ENCODE data around the gene VIPR1. TPM values are rescaled to one million over a fixed set of nuclear protein-coding genes. Genes with fewer than 3 reads are reported as not detected.

VIPR1 gene
- total RNA-seq, 1 donor from 2014 or later: 0.88 TPM

DNA sequence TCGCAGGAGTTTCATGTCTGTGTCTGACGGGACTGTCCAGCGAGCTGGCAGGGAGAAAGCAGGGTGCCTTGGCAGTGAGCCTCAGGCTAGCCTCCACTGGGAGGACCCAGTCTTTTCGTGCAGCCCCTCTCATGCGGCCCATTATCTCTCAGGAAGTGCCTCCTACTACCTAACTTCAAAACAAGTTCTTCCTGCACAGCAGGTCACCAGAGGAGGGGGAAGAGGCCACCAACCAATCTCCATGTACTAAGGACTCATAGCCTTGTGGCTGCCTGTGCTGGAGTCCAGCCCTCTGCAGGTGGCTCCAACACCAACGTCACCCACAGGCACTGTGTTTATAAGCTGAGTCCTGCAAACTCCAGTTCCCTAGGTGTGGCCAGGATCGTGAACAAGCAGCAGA is 4.8 kb downstream of the VIPR1 start:
- no peaks in the 10 kb centered on the region for H3K9me3 Mint-ChIP-seq
- intact Hi-C loops (cut with micrococcal nuclease): loop anchor here (10.0 kb wide), 1 partner anchor 542 kb away; the partner anchor contains the start of gene ULK4
- peaks cover 38% of the 10 kb centered on the region for H3K4me1 Mint-ChIP-seq (ENCODE audit: low read depth)
- peaks cover 9% of the 10 kb centered on the region for H3K27me3 Mint-ChIP-seq (ENCODE audit: insufficient read depth)
- no peak for DNase-seq (ENCODE audit: low spot score)
- no peak overlapping the region for H3K27ac Mint-ChIP-seq
- H3K4me3 Mint-ChIP-seq: no peak overlapping the region
- no peaks in the 10 kb centered on the region for H3K36me3 Mint-ChIP-seq (ENCODE audit: low read depth)

DNA sequence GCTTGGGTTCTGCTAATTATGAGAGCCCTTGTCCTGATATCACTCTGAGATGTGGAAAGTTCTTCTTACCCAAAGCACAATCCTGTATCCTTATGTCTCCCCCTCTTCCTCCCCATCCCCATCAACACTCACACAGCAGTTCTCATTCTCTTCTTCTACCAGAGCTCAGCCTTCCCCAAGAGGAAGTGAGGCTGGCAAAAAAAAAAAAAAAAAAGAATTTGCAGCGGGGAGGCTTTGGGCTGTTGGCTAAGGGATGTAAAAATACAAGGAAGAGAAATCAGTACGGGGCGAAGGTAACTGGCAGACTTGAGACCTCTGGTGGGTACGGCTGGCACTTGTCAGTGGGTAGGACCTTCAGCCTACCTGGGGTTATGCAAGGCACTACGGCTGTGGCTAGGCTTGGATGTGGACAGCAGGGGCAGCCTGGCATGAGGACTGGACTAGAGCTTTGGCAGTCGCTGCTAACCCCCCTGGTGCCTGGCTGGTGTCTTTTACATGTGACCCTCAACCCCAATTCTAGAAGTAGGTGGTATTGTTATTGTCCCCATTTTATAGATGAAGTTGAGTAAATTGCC is 5.4 kb downstream of the VIPR1 start:
- no peak overlapping the region for H3K27ac Mint-ChIP-seq
- peaks cover 37% of the 10 kb centered on the region for H3K4me1 Mint-ChIP-seq (ENCODE audit: low read depth)
- no peak overlapping the region for H3K4me3 Mint-ChIP-seq
- peaks cover 9% of the 10 kb centered on the region for H3K27me3 Mint-ChIP-seq (ENCODE audit: insufficient read depth)
- no peaks in the 10 kb centered on the region for H3K9me3 Mint-ChIP-seq
- DNase-seq (ENCODE audit: low spot score): no peak
- H3K36me3 Mint-ChIP-seq (ENCODE audit: low read depth): no peaks in the 10 kb centered on the region
- intact Hi-C loops (cut with micrococcal nuclease): loop anchor here (10.0 kb wide), 1 partner anchor 543 kb away; the partner anchor contains the start of gene ULK4

DNA sequence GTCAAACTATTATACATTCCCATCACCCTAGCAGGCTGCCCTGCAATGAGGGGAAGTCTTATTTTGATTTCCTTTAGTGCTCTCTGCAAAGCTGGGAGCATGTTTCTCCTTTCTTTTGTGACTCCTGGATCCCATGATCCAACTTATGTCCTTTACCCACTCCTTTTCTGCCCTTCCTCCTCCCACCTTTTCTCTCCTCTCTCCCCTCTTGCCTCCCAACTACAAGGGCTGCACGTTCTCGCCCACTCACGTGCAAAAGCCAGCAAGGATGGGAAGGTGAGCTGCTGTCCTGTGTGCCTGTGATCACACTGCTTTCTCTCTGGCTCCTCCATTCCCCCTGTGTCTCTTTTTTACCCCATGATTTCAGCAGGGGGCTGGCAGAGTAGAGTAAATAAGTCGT is 6.1 kb downstream of the VIPR1 start:
- intact Hi-C loops (cut with micrococcal nuclease): loop anchor here (10.0 kb wide), 1 partner anchor 544 kb away; the partner anchor contains the start of gene ULK4

DNA sequence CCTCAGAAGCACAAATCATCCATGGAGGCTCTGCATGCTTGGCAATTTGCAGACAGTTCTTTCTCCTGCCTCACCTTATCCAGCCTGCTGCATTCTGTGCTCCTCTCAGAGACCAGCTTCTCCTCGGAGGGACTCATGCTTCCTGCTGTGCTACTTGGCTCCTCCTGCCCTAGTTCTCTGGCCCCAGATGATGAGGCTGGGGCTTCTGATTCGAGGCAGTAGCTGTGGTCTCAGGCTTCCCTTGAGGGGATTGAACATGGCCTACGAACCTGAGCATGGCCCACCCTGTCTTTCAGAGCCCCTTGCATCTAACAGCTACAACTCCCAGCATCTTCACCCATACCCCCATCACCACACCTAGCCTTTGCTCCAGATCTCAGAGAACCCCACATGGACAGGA is 6.7 kb downstream of the VIPR1 start:
- Mint-ChIP-seq H3K4me3 (no peak overlapping the region), H3K27ac (no peak overlapping the region), H3K27me3 (ENCODE audit: insufficient read depth) (peaks cover 5% of the 10 kb centered on the region), H3K9me3 (no peaks in the 10 kb centered on the region), H3K36me3 (ENCODE audit: low read depth) (no peaks in the 10 kb centered on the region), H3K4me1 (ENCODE audit: low read depth) (peaks cover 27% of the 10 kb centered on the region)
- no peak for DNase-seq (ENCODE audit: low spot score)
- intact Hi-C loops (cut with micrococcal nuclease): loop anchor here (10.0 kb wide), 1 partner anchor 544 kb away; the partner anchor contains the start of gene ULK4

More for the DNA sequence above, 6.1 kb downstream of the VIPR1 start:
- H3K27me3 Mint-ChIP-seq (ENCODE audit: insufficient read depth): peaks cover 5% of the 10 kb centered on the region
- no peak overlapping the region for H3K4me3 Mint-ChIP-seq
- no peak overlapping the region for H3K27ac Mint-ChIP-seq
- no peak for DNase-seq (ENCODE audit: low spot score)
- H3K4me1 Mint-ChIP-seq (ENCODE audit: low read depth): peaks cover 30% of the 10 kb centered on the region
- H3K36me3 Mint-ChIP-seq (ENCODE audit: low read depth): no peaks in the 10 kb centered on the region
- no peaks in the 10 kb centered on the region for H3K9me3 Mint-ChIP-seq

DNA sequence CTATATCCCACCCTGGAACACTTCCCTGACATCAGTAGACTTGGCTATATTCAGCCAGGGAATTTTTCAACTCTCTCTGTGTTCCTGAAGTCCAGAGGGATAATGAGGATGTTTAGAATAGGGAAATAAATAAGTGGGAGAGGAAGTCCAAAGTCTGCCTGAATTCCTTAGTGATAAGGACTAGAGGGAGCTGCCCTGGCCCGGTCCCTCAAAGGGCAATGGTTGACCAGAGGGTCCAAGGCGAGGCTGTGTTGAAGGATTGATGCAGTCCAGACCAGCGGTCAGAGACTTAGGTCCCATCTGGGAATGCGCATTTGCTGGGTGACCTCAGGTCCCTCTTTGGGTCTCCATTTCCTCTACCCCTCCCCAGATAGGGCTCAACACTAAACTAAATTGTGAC is 7.9 kb downstream of the VIPR1 start:
- no peak for DNase-seq (ENCODE audit: low spot score)
- no peak overlapping the region for H3K27ac Mint-ChIP-seq
- H3K36me3 Mint-ChIP-seq (ENCODE audit: low read depth): no peaks in the 10 kb centered on the region
- intact Hi-C loops (cut with micrococcal nuclease): no loop called here
- H3K4me3 Mint-ChIP-seq: no peak overlapping the region
- peaks cover 27% of the 10 kb centered on the region for H3K4me1 Mint-ChIP-seq (ENCODE audit: low read depth)
- H3K27me3 Mint-ChIP-seq (ENCODE audit: insufficient read depth): peaks cover 5% of the 10 kb centered on the region
- no peaks in the 10 kb centered on the region for H3K9me3 Mint-ChIP-seq

DNA sequence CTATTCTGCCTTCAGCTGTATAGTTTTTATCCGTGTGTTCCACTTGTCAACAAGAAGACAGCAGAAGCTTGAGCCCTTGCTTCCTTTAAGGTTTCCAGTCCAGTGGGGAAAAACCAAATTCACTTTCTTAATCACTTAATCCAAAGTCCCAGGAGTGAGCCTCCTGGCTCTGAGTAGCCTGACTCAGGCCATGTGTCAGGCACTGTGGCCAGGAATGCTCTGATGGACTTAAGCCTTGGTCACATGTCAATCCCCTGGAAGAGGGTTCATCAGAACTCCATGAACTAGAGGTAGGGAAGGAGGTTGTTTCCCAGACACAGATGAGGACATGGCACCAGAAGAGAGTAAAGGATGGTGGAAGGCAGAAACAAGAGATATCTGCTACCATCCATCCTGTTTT is 8.8 kb downstream of the VIPR1 start:
- no peaks in the 10 kb centered on the region for H3K9me3 Mint-ChIP-seq
- no peak for DNase-seq (ENCODE audit: low spot score)
- H3K4me3 Mint-ChIP-seq: no peak overlapping the region
- H3K4me1 Mint-ChIP-seq (ENCODE audit: low read depth): peaks cover 27% of the 10 kb centered on the region
- peaks cover 5% of the 10 kb centered on the region for H3K27me3 Mint-ChIP-seq (ENCODE audit: insufficient read depth)
- intact Hi-C loops (cut with micrococcal nuclease): no loop called here
- H3K27ac Mint-ChIP-seq: no peak overlapping the region
- H3K36me3 Mint-ChIP-seq (ENCODE audit: low read depth): no peaks in the 10 kb centered on the region

DNA sequence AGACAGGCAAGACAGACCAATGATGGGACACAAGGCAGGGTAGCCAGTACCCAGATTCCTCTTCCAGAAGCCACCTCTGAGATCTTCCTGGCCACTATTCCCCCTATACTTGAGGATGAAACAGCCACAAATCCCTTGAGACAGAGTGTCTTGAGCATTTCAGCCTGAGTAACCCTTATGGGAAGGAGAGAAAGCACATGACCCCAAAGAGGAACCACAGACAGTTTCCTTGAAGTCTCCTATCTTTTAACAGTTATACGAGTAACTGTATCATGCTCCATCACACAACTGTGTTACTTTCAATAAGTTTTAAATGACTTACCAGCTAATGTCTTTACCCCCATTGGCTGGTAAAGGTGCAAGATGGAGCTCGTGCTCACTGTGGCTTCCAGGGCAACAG is 9.3 kb downstream of the VIPR1 start:
- intact Hi-C loops (cut with micrococcal nuclease): no loop called here
- H3K4me3 Mint-ChIP-seq: no peak overlapping the region
- H3K9me3 Mint-ChIP-seq: no peaks in the 10 kb centered on the region
- no peaks in the 10 kb centered on the region for H3K36me3 Mint-ChIP-seq (ENCODE audit: low read depth)
- H3K27me3 Mint-ChIP-seq (ENCODE audit: insufficient read depth): peaks cover 5% of the 10 kb centered on the region
- H3K4me1 Mint-ChIP-seq (ENCODE audit: low read depth): peaks cover 26% of the 10 kb centered on the region
- DNase-seq (ENCODE audit: low spot score): no peak
- no peak overlapping the region for H3K27ac Mint-ChIP-seq

DNA sequence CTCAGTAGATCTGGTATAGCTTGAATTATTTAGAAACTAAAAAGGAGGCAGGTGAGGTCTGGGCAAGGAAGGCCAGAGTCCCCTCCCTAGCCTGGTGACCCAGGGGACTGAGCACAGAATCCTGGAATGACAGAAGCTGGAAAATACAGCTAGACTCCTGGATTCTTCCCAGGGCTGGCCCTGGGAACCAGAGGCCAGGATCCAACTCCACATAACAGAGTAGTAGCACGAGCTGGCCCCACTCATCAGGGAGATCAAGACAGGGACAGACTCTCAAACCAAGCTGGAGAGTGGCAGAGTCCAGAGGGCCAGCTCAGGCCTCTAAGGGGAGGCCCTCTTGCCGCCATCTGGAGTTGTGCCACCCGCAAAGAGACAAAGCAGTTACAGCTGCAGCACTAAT is 10.7 kb downstream of the VIPR1 start:
- intact Hi-C loops (cut with micrococcal nuclease): no loop called here
- H3K27ac Mint-ChIP-seq: no peak overlapping the region

DNA sequence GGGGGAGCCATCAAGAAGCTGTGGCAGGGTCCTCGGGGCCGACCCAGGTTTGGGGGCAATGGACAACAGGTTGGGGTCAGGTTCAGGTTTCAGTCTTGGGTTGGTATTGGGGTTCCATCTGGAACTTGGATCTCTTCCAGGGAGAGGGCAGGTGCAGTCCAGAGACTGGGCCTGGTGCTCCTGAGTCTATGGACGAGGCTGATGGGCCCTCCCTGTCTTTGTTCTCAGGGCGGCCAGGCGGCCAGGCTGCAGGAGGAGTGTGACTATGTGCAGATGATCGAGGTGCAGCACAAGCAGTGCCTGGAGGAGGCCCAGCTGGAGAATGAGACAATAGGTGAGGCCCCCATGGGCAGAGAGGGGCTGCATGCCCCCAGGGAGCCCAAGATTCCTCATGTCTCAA is 11.1 kb downstream of the VIPR1 start:
- Mint-ChIP-seq H3K36me3 (ENCODE audit: low read depth) (no peaks in the 10 kb centered on the region), H3K27me3 (ENCODE audit: insufficient read depth) (peaks cover 5% of the 10 kb centered on the region), H3K9me3 (no peaks in the 10 kb centered on the region), H3K27ac (no peak overlapping the region), H3K4me3 (no peak overlapping the region), H3K4me1 (ENCODE audit: low read depth) (peaks cover 15% of the 10 kb centered on the region)
- DNase-seq (ENCODE audit: low spot score): no peak
- intact Hi-C loops (cut with micrococcal nuclease): no loop called here

More for the DNA sequence above, 10.7 kb downstream of the VIPR1 start:
- Mint-ChIP-seq H3K4me1 (ENCODE audit: low read depth) (peaks cover 16% of the 10 kb centered on the region), H3K36me3 (ENCODE audit: low read depth) (no peaks in the 10 kb centered on the region), H3K27me3 (ENCODE audit: insufficient read depth) (peaks cover 5% of the 10 kb centered on the region), H3K4me3 (no peak overlapping the region), H3K9me3 (no peaks in the 10 kb centered on the region)
- DNase-seq (ENCODE audit: low spot score): no peak

DNA sequence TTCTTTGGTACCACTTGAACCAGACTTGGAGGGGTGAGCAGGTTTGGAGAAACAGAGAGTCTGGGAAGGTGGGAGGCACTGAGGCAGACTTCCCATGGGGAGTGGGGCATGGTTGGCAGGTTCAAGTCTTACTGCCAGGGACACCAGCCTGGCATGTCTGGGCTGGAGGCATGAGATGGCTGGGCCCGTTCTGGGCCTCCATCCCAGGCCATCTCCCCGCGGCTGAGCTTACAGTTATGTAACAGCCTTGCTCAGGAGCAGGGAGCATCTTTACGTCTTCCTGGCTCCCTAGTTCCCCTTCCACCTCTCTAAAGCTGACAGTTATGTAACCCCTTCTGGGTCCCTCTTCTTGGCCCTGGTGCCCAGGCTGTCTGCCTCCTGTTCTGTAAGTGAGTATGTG is 12.4 kb downstream of the VIPR1 start:
- H3K27me3 Mint-ChIP-seq (ENCODE audit: insufficient read depth): no peaks in the 10 kb centered on the region
- H3K4me1 Mint-ChIP-seq (ENCODE audit: low read depth): peaks cover 15% of the 10 kb centered on the region
- DNase-seq (ENCODE audit: low spot score): no peak
- no peak overlapping the region for H3K4me3 Mint-ChIP-seq
- intact Hi-C loops (cut with micrococcal nuclease): no loop called here
- no peak overlapping the region for H3K27ac Mint-ChIP-seq
- H3K36me3 Mint-ChIP-seq (ENCODE audit: low read depth): no peaks in the 10 kb centered on the region
- H3K9me3 Mint-ChIP-seq: no peaks in the 10 kb centered on the region

DNA sequence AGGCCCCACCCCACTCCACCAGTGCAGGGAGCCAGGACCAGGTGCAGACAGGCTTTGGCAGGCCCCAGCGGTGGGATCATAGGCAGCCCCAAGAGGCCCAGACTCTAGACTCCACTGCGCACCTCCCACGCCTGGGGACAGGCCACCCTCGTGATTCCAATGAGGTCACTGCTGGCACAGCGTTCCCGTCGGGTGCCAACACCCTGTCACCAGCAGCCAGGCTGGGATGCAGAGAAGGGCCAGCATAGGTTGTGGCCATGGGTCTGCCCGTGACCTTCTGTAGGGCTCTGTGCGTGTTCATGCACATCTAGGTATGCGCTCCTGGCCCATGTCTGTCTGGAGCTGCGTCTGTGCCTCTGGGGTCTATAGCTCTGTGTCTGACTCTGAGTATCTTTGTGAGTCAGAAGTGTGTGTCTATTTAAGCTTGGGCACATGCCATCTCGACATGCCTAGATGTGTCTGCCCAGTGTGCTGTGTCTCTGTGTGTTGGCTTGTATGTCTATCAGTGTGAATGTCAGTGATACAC is 13.0 kb downstream of the VIPR1 start:
- H3K27ac Mint-ChIP-seq: no peak overlapping the region
- no peaks in the 10 kb centered on the region for H3K9me3 Mint-ChIP-seq
- peaks cover 2% of the 10 kb centered on the region for H3K36me3 Mint-ChIP-seq (ENCODE audit: low read depth)
- H3K4me1 Mint-ChIP-seq (ENCODE audit: low read depth): peaks cover 21% of the 10 kb centered on the region
- H3K4me3 Mint-ChIP-seq: no peak overlapping the region
- H3K27me3 Mint-ChIP-seq (ENCODE audit: insufficient read depth): no peaks in the 10 kb centered on the region
- intact Hi-C loops (cut with micrococcal nuclease): no loop called here
- DNase-seq (ENCODE audit: low spot score): no peak

DNA sequence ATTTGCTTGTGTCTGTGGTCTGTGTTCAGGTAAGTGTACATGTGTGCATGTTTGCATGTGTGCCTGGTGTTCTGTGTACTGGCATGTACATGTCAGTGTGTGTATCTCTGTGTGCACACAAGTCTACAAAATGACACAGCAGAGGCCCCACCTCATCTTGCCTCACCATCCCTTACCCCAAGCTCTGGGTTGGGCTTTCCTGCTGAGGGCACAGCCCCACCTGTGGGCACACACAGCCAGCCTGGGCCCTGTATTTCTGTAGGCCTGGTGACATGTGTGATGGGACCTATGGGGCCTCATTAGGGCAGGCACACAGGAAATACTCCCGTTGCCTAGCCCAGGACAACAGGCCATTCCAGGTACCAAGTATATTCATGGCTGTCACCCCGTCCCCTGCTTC is 13.5 kb downstream of the VIPR1 start:
- H3K4me3 Mint-ChIP-seq: no peak overlapping the region
- H3K27ac Mint-ChIP-seq: no peak overlapping the region
- intact Hi-C loops (cut with micrococcal nuclease): no loop called here
- no peak for DNase-seq (ENCODE audit: low spot score)
- no peaks in the 10 kb centered on the region for H3K27me3 Mint-ChIP-seq (ENCODE audit: insufficient read depth)
- no peaks in the 10 kb centered on the region for H3K9me3 Mint-ChIP-seq
- peaks cover 2% of the 10 kb centered on the region for H3K36me3 Mint-ChIP-seq (ENCODE audit: low read depth)
- H3K4me1 Mint-ChIP-seq (ENCODE audit: low read depth): peaks cover 22% of the 10 kb centered on the region

DNA sequence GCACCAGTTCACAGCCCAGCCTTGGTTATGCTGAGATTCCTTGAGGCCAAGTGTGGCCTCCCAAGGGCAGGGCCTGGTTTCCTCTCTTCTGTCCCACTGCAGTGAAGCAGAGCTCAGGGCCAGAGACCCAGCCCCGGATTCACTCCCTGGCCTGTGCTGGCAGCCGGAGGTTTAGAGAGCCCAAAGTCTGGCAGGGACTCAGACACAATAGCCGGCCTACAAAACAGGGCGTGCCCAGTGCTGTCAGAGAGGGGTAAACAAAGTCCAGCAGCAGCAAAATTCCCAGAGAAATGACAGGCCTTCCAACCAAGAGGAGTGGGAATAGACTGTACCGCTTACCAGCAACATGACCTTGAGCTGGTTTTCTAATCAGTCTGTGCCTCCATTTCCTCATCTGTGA is 14.0 kb downstream of the VIPR1 start:
- DNase-seq (ENCODE audit: low spot score): no peak
- intact Hi-C loops (cut with micrococcal nuclease): no loop called here
- H3K27ac Mint-ChIP-seq: no peak overlapping the region
- H3K36me3 Mint-ChIP-seq (ENCODE audit: low read depth): peaks cover 2% of the 10 kb centered on the region
- no peaks in the 10 kb centered on the region for H3K9me3 Mint-ChIP-seq
- H3K4me3 Mint-ChIP-seq: no peak overlapping the region
- H3K4me1 Mint-ChIP-seq (ENCODE audit: low read depth): peaks cover 18% of the 10 kb centered on the region
- no peaks in the 10 kb centered on the region for H3K27me3 Mint-ChIP-seq (ENCODE audit: insufficient read depth)

DNA sequence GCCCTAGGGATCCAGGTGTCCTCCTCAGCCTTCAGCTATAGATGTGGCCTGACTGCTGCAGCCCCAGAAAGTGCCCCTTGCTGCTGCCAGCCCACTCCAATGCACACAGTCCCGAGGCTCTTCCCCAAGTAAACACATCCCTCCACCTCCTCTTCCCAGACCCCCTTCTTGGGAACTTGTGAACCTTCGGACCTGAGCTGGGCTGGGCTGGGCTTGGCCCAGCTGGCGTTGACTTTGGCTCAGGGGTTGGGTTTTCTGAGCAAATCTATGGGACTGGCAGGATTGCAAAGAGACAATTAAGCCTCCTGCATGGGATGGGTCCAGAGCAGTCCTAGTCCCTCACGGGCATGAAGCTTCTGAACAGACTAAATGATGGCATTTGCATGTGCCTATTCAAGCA is 14.7 kb downstream of the VIPR1 start:
- Mint-ChIP-seq H3K4me1 (ENCODE audit: low read depth) (peaks cover 15% of the 10 kb centered on the region), H3K36me3 (ENCODE audit: low read depth) (peaks cover 2% of the 10 kb centered on the region), H3K27me3 (ENCODE audit: insufficient read depth) (no peaks in the 10 kb centered on the region), H3K9me3 (no peaks in the 10 kb centered on the region), H3K27ac (no peak overlapping the region), H3K4me3 (no peak overlapping the region)
- DNase-seq (ENCODE audit: low spot score): no peak
- intact Hi-C loops (cut with micrococcal nuclease): no loop called here

All from activated T-helper 1 cell treated with anti-CD3 and anti-CD28 coated beads, Interleukin-12 subunit alpha, Interleukin-12 subunit beta, Interleukin-2, Interleukin-4 antibody, amounts not matched to agents 30 ng/mL and 10 ng/mL and 1 ng/mL, durations not matched to agents 14 hours and 24 hours and 36 hours (primary cell).